NCI-H2171 (cell line): ENCODE measurements around the gene ARMC12.
A peak's percentile ranks its signal among the peaks of the same experiment; 100 is the strongest.
"Not testable (repeated sequence)": the region's sequence is repeated elsewhere in the genome, so short reads cannot be mapped to it uniquely, and the experiment has no call there.

Experiments used
- DNase-seq: peaks from one replicate; lab custom pipeline; 2025; lab: John Stamatoyannopoulos, UW

ARMC12 gene

GRCh38 chr6:35718911-35719381 is 17.9 kb upstream of the ARMC12 start:
- no peak for DNase-seq

GRCh38 chr6:35719404-35719829 is 17.4 kb upstream of the ARMC12 start:
- DNase-seq: no peak

GRCh38 chr6:35719830-35720733 is 16.8 kb upstream of the ARMC12 start:
- no peak for DNase-seq

GRCh38 chr6:35722121-35722761 is 14.6 kb upstream of the ARMC12 start:
- DNase-seq: no peak

GRCh38 chr6:35723587-35723986 is 13.2 kb upstream of the ARMC12 start:
- DNase-seq: no peak

GRCh38 chr6:35724059-35724458 is 12.8 kb upstream of the ARMC12 start:
- no peak for DNase-seq

- DNase-seq: no peak
Measured at GRCh38 chr6:35724471-35724870, 12.4 kb upstream of the ARMC12 start.

- no peak for DNase-seq
Measured at GRCh38 chr6:35725081-35725708, 11.6 kb upstream of the ARMC12 start.

- DNase-seq: no peak
Measured at GRCh38 chr6:35725721-35726438, 11.0 kb upstream of the ARMC12 start.

- peak; percentile 91 for DNase-seq
Measured at GRCh38 chr6:35727231-35727934, 9.4 kb upstream of the ARMC12 start.

- peak; percentile 65 for DNase-seq
Measured at GRCh38 chr6:35727935-35728682, 8.7 kb upstream of the ARMC12 start.

- DNase-seq: peak; percentile 24
Measured at GRCh38 chr6:35728683-35729678, 7.9 kb upstream of the ARMC12 start.

- DNase-seq: no peak
Measured at GRCh38 chr6:35729722-35730121, 7.1 kb upstream of the ARMC12 start.

- no peak for DNase-seq
Measured at GRCh38 chr6:35730745-35731413, 6.0 kb upstream of the ARMC12 start.

GRCh38 chr6:35731414-35731735 is 5.5 kb upstream of the ARMC12 start:
- peak; percentile 96 for DNase-seq

GRCh38 chr6:35731736-35732532 is 4.9 kb upstream of the ARMC12 start:
- peak; percentile 94 for DNase-seq

- no peak for DNase-seq
Measured at GRCh38 chr6:35733633-35734032, 3.2 kb upstream of the ARMC12 start.

- not testable (repeated sequence) for DNase-seq
Measured at GRCh38 chr6:35734319-35734718, 2.5 kb upstream of the ARMC12 start.
